ENCODE data around the gene BRSK2. TPM values are rescaled to one million over a fixed set of nuclear protein-coding genes. Genes with fewer than 3 reads are reported as not detected.
A peak's percentile ranks its signal among the peaks of the same experiment; 100 is the strongest.

The BRSK2 gene
- total RNA-seq, 1 donor from 2014 or later: 1.4 TPM

- no peak for ATAC-seq
- DNase-seq (ENCODE audit: missing footprints): peak; percentile 68
- intact Hi-C loops (cut with DNase I): no loop called here
Observed at GRCh38 chr11:1480555-1481482, 91.1 kb downstream of the BRSK2 start.

GRCh38 chr11:1481483-1481825 is 91.7 kb downstream of the BRSK2 start:
- intact Hi-C loops (cut with DNase I): no loop called here
- no peak for ATAC-seq
- DNase-seq (ENCODE audit: missing footprints): peak; percentile 28

GRCh38 chr11:1481861-1482441 is 92.2 kb downstream of the BRSK2 start:
- ATAC-seq: no peak
- DNase-seq (ENCODE audit: missing footprints): no peak
- intact Hi-C loops (cut with DNase I): no loop called here

GRCh38 chr11:1482581-1483444 is 93.1 kb downstream of the BRSK2 start:
- DNase-seq (ENCODE audit: missing footprints) (peak; percentile 57), ATAC-seq (peak; percentile 11)
- intact Hi-C loops (cut with DNase I): no loop called here

- ATAC-seq (no peak), DNase-seq (ENCODE audit: missing footprints) (peak; percentile 61)
- intact Hi-C loops (cut with DNase I): no loop called here
Observed at GRCh38 chr11:1483445-1483961, 93.8 kb downstream of the BRSK2 start.

- intact Hi-C loops (cut with DNase I): no loop called here
- no peak for ATAC-seq
- DNase-seq (ENCODE audit: missing footprints): peak; percentile 61
Observed at GRCh38 chr11:1484061-1484671, 94.4 kb downstream of the BRSK2 start.

GRCh38 chr11:1484695-1485503 is 95.2 kb downstream of the BRSK2 start:
- ATAC-seq (no peak), DNase-seq (ENCODE audit: missing footprints) (peak; percentile 64)
- intact Hi-C loops (cut with DNase I): no loop called here

GRCh38 chr11:1485504-1485885 is 95.8 kb downstream of the BRSK2 start:
- DNase-seq (ENCODE audit: missing footprints) (peak; percentile 57), ATAC-seq (no peak)
- intact Hi-C loops (cut with DNase I): no loop called here

GRCh38 chr11:1486054-1486825 is 96.5 kb downstream of the BRSK2 start, which contains the start of gene MOB2:
Gene MOB2, minus strand, starts transcription at chr11:1486779. Its CDS starts 223 bp downstream, at chr11:1486556.
- ATAC-seq: peak; percentile 64
- intact Hi-C loops (cut with DNase I): no loop called here
- DNase-seq (ENCODE audit: missing footprints): peak; percentile 71

GRCh38 chr11:1487091-1487850 is 97.5 kb downstream of the BRSK2 start:
- intact Hi-C loops (cut with DNase I): no loop called here
- ATAC-seq (peak; percentile 7), DNase-seq (ENCODE audit: missing footprints) (peak; percentile 47)

- peak; percentile 59 for DNase-seq (ENCODE audit: missing footprints)
- ATAC-seq: no peak
- intact Hi-C loops (cut with DNase I): no loop called here
Observed at GRCh38 chr11:1487851-1488574, 98.3 kb downstream of the BRSK2 start.

GRCh38 chr11:1488575-1489180 is 98.9 kb downstream of the BRSK2 start:
- intact Hi-C loops (cut with DNase I): no loop called here
- DNase-seq (ENCODE audit: missing footprints): peak; percentile 30
- ATAC-seq: no peak

- intact Hi-C loops (cut with DNase I): no loop called here
- ATAC-seq (no peak), DNase-seq (ENCODE audit: missing footprints) (no peak)
Observed at GRCh38 chr11:1490651-1491050, 100.9 kb downstream of the BRSK2 start.

- ATAC-seq: no peak
- intact Hi-C loops (cut with DNase I): no loop called here
Observed at GRCh38 chr11:1491379-1491778, 101.6 kb downstream of the BRSK2 start.

GRCh38 chr11:1493650-1494244 is 104.0 kb downstream of the BRSK2 start:
- intact Hi-C loops (cut with DNase I): no loop called here
- ATAC-seq (no peak), DNase-seq (ENCODE audit: missing footprints) (no peak)

More at GRCh38 chr11:1491379-1491778, 101.6 kb downstream of the BRSK2 start:
- no peak for DNase-seq (ENCODE audit: missing footprints)

Data from Right ventricle myocardium inferior (tissue), 1 donor.